Measurements from ENCODE around the gene CHRM4.

Gene CHRM4

DNA sequence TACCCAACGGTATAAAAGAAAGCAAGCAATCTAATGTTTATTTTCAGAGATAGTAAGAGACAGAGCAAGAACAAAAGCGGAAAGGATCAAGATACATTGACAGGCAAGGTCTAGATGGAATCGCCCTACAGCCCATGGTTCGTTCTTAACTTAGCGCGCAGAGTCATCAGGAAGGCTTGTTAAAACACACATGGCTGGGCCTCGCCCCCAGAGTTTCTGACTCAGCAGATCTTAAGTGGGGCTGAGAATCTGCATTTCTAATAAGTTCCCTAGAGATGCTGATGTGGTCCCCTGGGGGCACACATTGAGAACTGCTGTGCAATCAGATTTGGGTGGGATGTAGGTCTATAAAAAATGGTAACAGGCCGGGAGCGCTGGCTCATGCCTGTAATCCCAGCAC is 35.8 kb upstream of the CHRM4 start:
- TF ChIP-seq, protein P1, sequence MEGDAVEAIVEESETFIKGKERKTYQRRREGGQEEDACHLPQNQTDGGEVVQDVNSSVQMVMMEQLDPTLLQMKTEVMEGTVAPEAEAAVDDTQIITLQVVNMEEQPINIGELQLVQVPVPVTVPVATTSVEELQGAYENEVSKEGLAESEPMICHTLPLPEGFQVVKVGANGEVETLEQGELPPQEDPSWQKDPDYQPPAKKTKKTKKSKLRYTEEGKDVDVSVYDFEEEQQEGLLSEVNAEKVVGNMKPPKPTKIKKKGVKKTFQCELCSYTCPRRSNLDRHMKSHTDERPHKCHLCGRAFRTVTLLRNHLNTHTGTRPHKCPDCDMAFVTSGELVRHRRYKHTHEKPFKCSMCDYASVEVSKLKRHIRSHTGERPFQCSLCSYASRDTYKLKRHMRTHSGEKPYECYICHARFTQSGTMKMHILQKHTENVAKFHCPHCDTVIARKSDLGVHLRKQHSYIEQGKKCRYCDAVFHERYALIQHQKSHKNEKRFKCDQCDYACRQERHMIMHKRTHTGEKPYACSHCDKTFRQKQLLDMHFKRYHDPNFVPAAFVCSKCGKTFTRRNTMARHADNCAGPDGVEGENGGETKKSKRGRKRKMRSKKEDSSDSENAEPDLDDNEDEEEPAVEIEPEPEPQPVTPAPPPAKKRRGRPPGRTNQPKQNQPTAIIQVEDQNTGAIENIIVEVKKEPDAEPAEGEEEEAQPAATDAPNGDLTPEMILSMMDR (IDR thresholded peaks at IDR 0.05) = no peak

DNA sequence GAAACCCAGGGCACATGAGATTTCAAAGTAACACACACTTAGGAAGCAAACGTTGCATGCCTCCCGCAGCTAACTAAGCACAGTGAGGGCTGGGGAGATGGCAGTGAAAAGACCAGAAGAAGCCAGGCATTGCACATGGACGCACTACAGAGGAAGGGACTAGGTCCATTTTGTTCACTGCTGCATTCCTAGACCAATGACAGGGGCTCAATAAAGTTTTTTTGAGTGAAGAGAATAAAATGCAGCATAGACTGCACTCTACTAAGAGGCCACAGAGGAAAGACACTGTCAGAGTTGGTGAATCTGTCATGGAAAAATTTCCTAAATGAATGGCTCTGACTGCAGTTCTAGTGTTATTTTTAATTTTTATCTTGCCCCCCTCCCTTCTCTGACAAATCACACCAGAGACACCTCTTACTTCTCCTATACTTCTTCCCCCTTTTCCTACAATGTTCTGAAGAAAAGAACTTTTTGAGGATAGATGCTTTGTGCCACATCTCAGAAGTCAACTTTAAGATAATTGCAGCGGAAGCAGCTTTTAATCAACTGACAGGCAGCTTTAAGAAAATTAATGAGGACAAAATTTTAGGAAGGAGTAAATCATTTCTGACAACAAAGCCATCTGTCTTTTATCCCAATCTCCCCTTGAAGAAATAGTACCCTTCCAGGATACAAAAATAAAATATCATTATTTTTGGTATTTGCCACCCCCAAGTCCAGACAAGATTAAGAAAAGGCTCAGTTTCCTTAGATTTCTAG is 34.8 kb upstream of the CHRM4 start:
- TF ChIP-seq, protein P1 (IDR thresholded peaks at IDR 0.05) = no peak

DNA sequence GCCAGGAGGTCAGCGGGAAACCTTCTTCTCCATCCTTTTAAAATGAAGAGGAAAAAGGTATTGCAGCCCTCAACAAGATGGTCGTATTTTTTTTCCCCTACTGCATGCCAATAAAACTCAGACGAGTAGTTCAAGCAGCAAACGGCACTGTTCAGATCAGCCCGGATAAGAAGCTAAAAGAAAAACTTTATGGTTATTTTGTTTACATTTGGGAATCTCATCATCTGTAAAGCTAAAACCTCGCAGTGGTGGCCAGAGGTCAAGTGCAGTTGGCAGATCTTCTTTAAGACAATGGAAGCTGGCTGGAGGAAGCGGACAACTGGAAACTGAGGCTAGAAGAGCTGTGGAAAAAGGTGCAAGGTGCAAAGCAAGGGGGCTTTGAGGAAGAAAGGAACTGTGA is 31.0 kb upstream of the CHRM4 start:
- TF ChIP-seq, protein P1 (IDR thresholded peaks at IDR 0.05) = no peak

GRCh38 chr11:46421257-46421880 is 29.8 kb upstream of the CHRM4 start:
- TF ChIP-seq, protein P1 (IDR thresholded peaks at IDR 0.05) = no peak

DNA sequence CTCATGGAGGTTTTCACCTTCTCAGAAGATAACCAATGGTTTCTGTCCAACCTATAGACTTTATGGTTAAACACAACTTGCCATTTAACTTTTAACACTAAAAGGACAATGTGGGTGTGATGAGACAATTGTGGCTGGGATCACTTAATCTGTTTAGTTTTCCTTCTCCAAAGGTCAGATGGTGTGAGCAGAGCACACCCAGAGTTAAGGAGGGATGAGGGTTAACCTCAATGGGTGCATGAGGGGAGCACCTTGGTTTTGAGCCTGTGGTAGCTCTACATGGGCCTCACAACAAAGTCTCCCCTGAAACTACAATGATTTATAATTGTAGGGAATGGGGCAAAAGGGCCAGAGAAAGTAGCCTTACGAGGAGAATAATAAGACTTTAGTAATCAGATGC is 28.9 kb upstream of the CHRM4 start:
- TF ChIP-seq, protein P1 (IDR thresholded peaks at IDR 0.05) = no peak

- TF ChIP-seq, protein P1 (IDR thresholded peaks at IDR 0.05) = no peak
These were observed 27.2 kb upstream of the CHRM4 start for GRCh38 chr11:46418751-46419150.

DNA sequence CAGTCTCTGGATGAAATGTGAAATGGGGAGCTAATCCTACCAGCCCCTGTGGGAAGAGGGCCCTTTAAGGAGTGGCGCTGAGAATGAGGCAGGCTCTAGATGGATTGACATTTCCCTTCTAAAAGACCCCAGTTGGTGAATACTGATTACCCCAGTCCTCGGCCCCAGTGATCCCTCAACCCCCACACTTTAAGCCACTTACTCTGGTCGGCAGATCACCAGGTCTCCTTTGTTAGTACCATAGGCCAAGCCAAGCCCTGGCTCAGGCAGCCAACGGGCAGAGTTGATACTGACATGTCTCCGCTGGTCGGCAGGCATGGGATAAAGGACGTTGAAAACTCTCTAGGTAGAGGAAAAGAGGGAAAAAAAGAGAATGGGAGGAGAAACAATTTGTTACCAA is 26.1 kb upstream of the CHRM4 start:
- TF ChIP-seq, protein P1 (IDR thresholded peaks at IDR 0.05) = no peak

All from LNCAP (cell line).